ENCODE data around the gene RNF17. TPM values are rescaled to one million over a fixed set of nuclear protein-coding genes. Genes with fewer than 3 reads are reported as not detected.

Gene RNF17
- total RNA-seq, 1 donor from 2014 or later = 3.3 TPM

- no peak for DNase-seq (ENCODE audit: low spot score in 2 of 2)
- FAIRE-seq = no peak
Observed at GRCh38 chr13:24892829-24893228, 128.9 kb downstream of the RNF17 start.

GRCh38 chr13:24893863-24894262 lies 129.9 kb downstream of the RNF17 start:
- FAIRE-seq = no peak
- no peak for DNase-seq (ENCODE audit: low spot score in 2 of 2)

- FAIRE-seq = no peak
- DNase-seq (ENCODE audit: low spot score in 2 of 2) = no peak
Observed at GRCh38 chr13:24894277-24894971, 130.5 kb downstream of the RNF17 start.

- DNase-seq (ENCODE audit: low spot score in 2 of 2) (no peak), FAIRE-seq (no peak)
Observed at GRCh38 chr13:24894972-24895300, 131.0 kb downstream of the RNF17 start.

GRCh38 chr13:24896061-24896460 lies 132.1 kb downstream of the RNF17 start:
- no peak for FAIRE-seq
- no peak for DNase-seq (ENCODE audit: low spot score in 2 of 2)

GRCh38 chr13:24897293-24897692 lies 133.3 kb downstream of the RNF17 start:
- no peak for DNase-seq (ENCODE audit: low spot score in 2 of 2)
- FAIRE-seq = no peak

GRCh38 chr13:24899601-24900000 lies 135.6 kb downstream of the RNF17 start:
- DNase-seq (ENCODE audit: low spot score in 2 of 2) (no peak), FAIRE-seq (no peak)

GRCh38 chr13:24900507-24900906 lies 136.5 kb downstream of the RNF17 start:
- FAIRE-seq = no peak

GRCh38 chr13:24905242-24905641 lies 141.3 kb downstream of the RNF17 start:
- FAIRE-seq (no peak), DNase-seq (ENCODE audit: low spot score in 2 of 2) (no peak)

More at GRCh38 chr13:24900507-24900906, 136.5 kb downstream of the RNF17 start:
- DNase-seq (ENCODE audit: low spot score in 2 of 2) = no peak

GRCh38 chr13:24906268-24906667 lies 142.3 kb downstream of the RNF17 start:
- no peak for FAIRE-seq
- DNase-seq (ENCODE audit: low spot score in 2 of 2) = no peak

- FAIRE-seq = no peak
- no peak for DNase-seq (ENCODE audit: low spot score in 2 of 2)
Observed at GRCh38 chr13:24910502-24911132, 146.6 kb downstream of the RNF17 start.

GRCh38 chr13:24911133-24911908 lies 147.4 kb downstream of the RNF17 start:
- DNase-seq (ENCODE audit: low spot score in 2 of 2) (no peak), FAIRE-seq (no peak)

GRCh38 chr13:24916464-24916863 lies 152.5 kb downstream of the RNF17 start:
- FAIRE-seq = no peak
- DNase-seq (ENCODE audit: low spot score in 2 of 2) = no peak

- FAIRE-seq = no peak
- no peak for DNase-seq (ENCODE audit: low spot score in 2 of 2)
Observed at GRCh38 chr13:24921003-24921402, 157.0 kb downstream of the RNF17 start.

GRCh38 chr13:24921881-24922280 lies 157.9 kb downstream of the RNF17 start:
- DNase-seq (ENCODE audit: low spot score in 2 of 2) (no peak), FAIRE-seq (no peak)

GRCh38 chr13:24922387-24922744 lies 158.4 kb downstream of the RNF17 start:
- DNase-seq (ENCODE audit: low spot score in 2 of 2) (peak in 1 of 2 donors; percentile 8), FAIRE-seq (no peak)

GRCh38 chr13:24922745-24923591 lies 159.0 kb downstream of the RNF17 start:
- peak; percentile 90 to 94 for DNase-seq (ENCODE audit: low spot score in 2 of 2)
- peak; percentile 42 for FAIRE-seq

- FAIRE-seq (no peak), DNase-seq (ENCODE audit: low spot score in 2 of 2) (no peak)
Observed at GRCh38 chr13:24925318-24926231, 161.6 kb downstream of the RNF17 start.

- no peak for FAIRE-seq
- DNase-seq (ENCODE audit: low spot score in 2 of 2) = no peak
Observed at GRCh38 chr13:24927810-24928404, 163.9 kb downstream of the RNF17 start.

All from frontal cortex (tissue), 4 donors.